A673 (cell line): Measurements from ENCODE around the gene SUSD6. TPM values are rescaled to one million over a fixed set of nuclear protein-coding genes. Genes with fewer than 3 reads are reported as not detected.

Experiments
- BruUV-seq: library from RNA; stranded (reverse); fragments of 400-500 nt; replicated peaks from 2 replicates; lab custom pipeline; 2021; lab: Mats Ljungman, UMichigan
- CTCF ChIA-PET: fragments of 300-600 bp; sonication (Branson Sonifier 250); formaldehyde crosslinking; loops from one replicate; lab custom pipeline; 2022; ENCODE audit warnings: antibody characterized with exemption; lab: Charles Lee
- POLR2A ChIA-PET: fragments of 300-600 bp; sonication (Branson Sonifier 250); formaldehyde crosslinking; loops from one replicate; lab custom pipeline; 2022; ENCODE audit warnings: antibody characterized with exemption; ENCODE audit not compliant: low non-redundant PET; lab: Charles Lee
- DNase-seq: peaks from one replicate; pipeline ENCODE4 v3.0.0-alpha.2; 2015; ENCODE audit warnings: low spot score
- H3K27ac ChIP-seq: fragments of 200-600 bp; sonication (generic); 2 replicates; pipeline ENCODE4 v1.5.1; 2016; ENCODE audit warnings: mixed run types, low read depth, mild to moderate bottlenecking, mixed read lengths, antibody characterized with exemption, low read length; ENCODE audit not compliant: poor library complexity, severe bottlenecking
- H3K27me3 ChIP-seq: fragments of 200-600 bp; sonication (generic); replicated peaks from 2 replicates; pipeline ENCODE4 v1.6.1; 2017; ENCODE audit warnings: mixed run types, low read depth, mild to moderate bottlenecking, mixed read lengths, antibody characterized with exemption, low read length; ENCODE audit not compliant: insufficient read depth, poor library complexity
- H3K36me3 ChIP-seq: fragments of 200-600 bp; sonication (generic); 2 replicates; pipeline ENCODE4 v1.6.1; 2016; ENCODE audit warnings: mixed run types, mild to moderate bottlenecking, mixed read lengths, antibody characterized with exemption, low read length; ENCODE audit not compliant: insufficient read depth, poor library complexity, severe bottlenecking
- H3K4me1 ChIP-seq: fragments of 200-600 bp; sonication (generic); 2 replicates; pipeline ENCODE4 v1.6.1; 2017; ENCODE audit warnings: mixed run types, mild to moderate bottlenecking, mixed read lengths, antibody characterized with exemption, low read length; ENCODE audit not compliant: insufficient read depth, poor library complexity, severe bottlenecking
- H3K4me3 ChIP-seq: fragments of 200-600 bp; sonication (generic); 2 replicates; pipeline ENCODE4 v1.5.1; 2016; ENCODE audit warnings: low read depth, mixed run types, mild to moderate bottlenecking, mixed read lengths, low read length; ENCODE audit not compliant: poor library complexity, severe bottlenecking
- H3K9me3 ChIP-seq: fragments of 200-600 bp; sonication (generic); 2 replicates; pipeline ENCODE4 v1.6.1; 2016; ENCODE audit warnings: mixed run types, low read depth, mild to moderate bottlenecking, mixed read lengths, antibody characterized with exemption, low read length; ENCODE audit not compliant: poor library complexity, severe bottlenecking
- EZH2 ChIP-seq: fragments of 200-600 bp; sonication (generic); IDR thresholded peaks from 2 replicates; pipeline ENCODE4 v1.6.1; 2017; ENCODE audit warnings: borderline replicate concordance, low read depth, mild to moderate bottlenecking, mixed read lengths, antibody characterized with exemption, low read length; ENCODE audit not compliant: poor library complexity, severe bottlenecking
- intact Hi-C: fragments of 100-400 bp; cut with micrococcal nuclease; formaldehyde crosslinking; loops from one replicate; pipeline ENCODE4 v1.10.0; 2022; ENCODE audit not compliant: unreplicated experiment
- total RNA-seq: library from RNA; stranded (reverse); gene quantifications from 2 replicates; pipeline ENCODE4 v1.2.3, GENCODE V29; 2021
- TF ChIP-seq, protein P1 (sequence below): fragments of 300-800, 200-600 bp; sonication (generic); conservative IDR thresholded peaks from 2 replicates; pipeline ENCODE4 v1.5.1; 2017; ENCODE audit warnings: low read depth, mild to moderate bottlenecking, antibody characterized with exemption, low read length, moderate library complexity, mixed read lengths

Gene SUSD6
- total RNA-seq, 1 experiment from 2014 or later: 9.2 TPM

DNA sequence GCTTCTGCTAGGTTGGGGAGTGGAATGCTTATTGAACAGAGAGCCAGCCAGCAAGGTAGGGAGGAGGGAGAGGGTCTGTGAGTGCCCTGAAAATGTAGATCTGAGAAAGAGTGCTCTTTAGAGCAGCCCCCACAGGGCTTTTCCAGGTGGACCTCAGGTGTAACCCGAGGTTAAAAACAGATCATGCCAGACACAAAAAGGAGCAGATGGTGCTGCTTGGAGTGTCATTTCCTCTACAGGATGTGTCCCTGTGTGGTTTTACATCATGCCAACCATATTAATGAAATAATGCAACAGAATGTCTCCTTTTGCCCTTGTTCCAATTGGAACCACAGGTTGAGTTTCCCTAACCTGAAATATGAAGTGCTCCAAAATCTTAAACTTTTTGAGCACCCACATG lies 6.4 kb downstream of the SUSD6 start:
- CTCF ChIA-PET: no interaction called here
- no TSS peak for BruUV-seq
- Histone ChIP-seq H3K27ac (no peak overlapping the region), H3K4me1 (peaks cover 22% of the 10 kb centered on the region), H3K27me3 (no peaks in the 10 kb centered on the region), H3K4me3 (no peak overlapping the region), H3K36me3 (no peaks in the 10 kb centered on the region), H3K9me3 (no peaks in the 10 kb centered on the region)
- intact Hi-C loops: no loop called here
- POLR2A ChIA-PET: no interaction called here
- no peak for TF ChIP-seq EZH2
- TF ChIP-seq, protein P1, sequence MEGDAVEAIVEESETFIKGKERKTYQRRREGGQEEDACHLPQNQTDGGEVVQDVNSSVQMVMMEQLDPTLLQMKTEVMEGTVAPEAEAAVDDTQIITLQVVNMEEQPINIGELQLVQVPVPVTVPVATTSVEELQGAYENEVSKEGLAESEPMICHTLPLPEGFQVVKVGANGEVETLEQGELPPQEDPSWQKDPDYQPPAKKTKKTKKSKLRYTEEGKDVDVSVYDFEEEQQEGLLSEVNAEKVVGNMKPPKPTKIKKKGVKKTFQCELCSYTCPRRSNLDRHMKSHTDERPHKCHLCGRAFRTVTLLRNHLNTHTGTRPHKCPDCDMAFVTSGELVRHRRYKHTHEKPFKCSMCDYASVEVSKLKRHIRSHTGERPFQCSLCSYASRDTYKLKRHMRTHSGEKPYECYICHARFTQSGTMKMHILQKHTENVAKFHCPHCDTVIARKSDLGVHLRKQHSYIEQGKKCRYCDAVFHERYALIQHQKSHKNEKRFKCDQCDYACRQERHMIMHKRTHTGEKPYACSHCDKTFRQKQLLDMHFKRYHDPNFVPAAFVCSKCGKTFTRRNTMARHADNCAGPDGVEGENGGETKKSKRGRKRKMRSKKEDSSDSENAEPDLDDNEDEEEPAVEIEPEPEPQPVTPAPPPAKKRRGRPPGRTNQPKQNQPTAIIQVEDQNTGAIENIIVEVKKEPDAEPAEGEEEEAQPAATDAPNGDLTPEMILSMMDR: no peak
- no peak for DNase-seq

GRCh38 chr14:69619012-69619411 lies 7.6 kb downstream of the SUSD6 start:
- BruUV-seq: no TSS peak
- CTCF ChIA-PET: no interaction called here

DNA sequence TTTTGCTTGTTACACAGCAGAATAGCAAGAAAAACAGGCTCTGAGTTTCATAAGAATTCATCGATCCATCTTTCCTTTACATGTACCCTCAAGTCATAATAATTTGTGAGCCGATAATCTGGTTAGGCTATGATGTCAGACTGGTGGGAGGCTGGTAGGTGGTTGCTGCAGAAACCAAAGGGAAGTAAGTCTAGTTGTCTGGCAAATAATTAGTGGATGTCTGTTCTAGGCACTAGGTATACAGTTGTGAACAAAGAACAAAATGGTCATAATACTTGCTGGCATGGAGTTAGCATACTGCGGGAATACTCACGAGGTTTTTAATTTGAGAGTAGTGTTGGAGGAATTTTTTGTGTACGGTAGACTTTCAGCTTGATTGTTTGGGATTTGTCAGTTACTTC lies 8.8 kb downstream of the SUSD6 start:
- Histone ChIP-seq H3K4me1 (peaks cover 17% of the 10 kb centered on the region), H3K4me3 (no peak overlapping the region), H3K9me3 (no peaks in the 10 kb centered on the region), H3K36me3 (no peaks in the 10 kb centered on the region), H3K27me3 (no peaks in the 10 kb centered on the region), H3K27ac (no peak overlapping the region)
- no peak for DNase-seq
- ChIA-PET POLR2A (interaction anchor here (0.5 kb wide), 1 partner anchor 822 kb away, joined by 14 read pairs; no protein-coding TSS in a partner anchor), CTCF (no interaction called here)
- no peak for TF ChIP-seq EZH2
- TF ChIP-seq, protein P1: no peak
- intact Hi-C loops: no loop called here
- BruUV-seq: no TSS peak

More at GRCh38 chr14:69619012-69619411, 7.6 kb downstream of the SUSD6 start:
- H3K27ac ChIP-seq: no peak overlapping the region
- TF ChIP-seq, protein P1: no peak
- TF ChIP-seq EZH2: no peak
- no peaks in the 10 kb centered on the region for H3K27me3 ChIP-seq
- H3K4me1 ChIP-seq: peaks cover 22% of the 10 kb centered on the region
- DNase-seq: no peak
- H3K36me3 ChIP-seq: no peaks in the 10 kb centered on the region
- POLR2A ChIA-PET: no interaction called here
- no peak overlapping the region for H3K4me3 ChIP-seq
- intact Hi-C loops: no loop called here
- H3K9me3 ChIP-seq: no peaks in the 10 kb centered on the region
